ENCODE data around the gene SCLY. TPM values are rescaled to one million over a fixed set of nuclear protein-coding genes. Genes with fewer than 3 reads are reported as not detected.
A peak's percentile ranks its signal among the peaks of the same experiment; 100 is the strongest.

SCLY gene
- total and polyA plus RNA-seq, 2 experiments from 2014 or later = 16.6 to 25.2 TPM

GRCh38 chr2:238127165-238128060 lies 66.6 kb downstream of the SCLY start:
- Histone ChIP-seq H3K9me3 (ENCODE audit: low read depth) (no peaks in the 10 kb centered on the region), H3K27me3 (no peaks in the 10 kb centered on the region), H3K4me3 (no peak overlapping the region), H3K27ac (no peak overlapping the region), H3K36me3 (no peaks in the 10 kb centered on the region), H3K4me1 (ENCODE audit: low read depth) (peaks cover 7% of the 10 kb centered on the region)
- peak; percentile 52 to 74 for DNase-seq (ENCODE audit: low read depth in 1 of 2, low spot score in 1 of 2)
- TF ChIP-seq CTCF (IDR thresholded peaks at IDR 0.05; ENCODE audit: low read depth, low read length) = peak; percentile 15

- no peak for DNase-seq (ENCODE audit: low read depth in 1 of 2, low spot score in 1 of 2)
- no peaks in the 10 kb centered on the region for H3K27me3 ChIP-seq
- TF ChIP-seq CTCF (IDR thresholded peaks at IDR 0.05; ENCODE audit: low read depth, low read length) = no peak
- no peaks in the 10 kb centered on the region for H3K36me3 ChIP-seq
- H3K27ac ChIP-seq = no peak overlapping the region
- H3K4me1 ChIP-seq (ENCODE audit: low read depth) = peaks cover 7% of the 10 kb centered on the region
- no peaks in the 10 kb centered on the region for H3K9me3 ChIP-seq (ENCODE audit: low read depth)
- H3K4me3 ChIP-seq = no peak overlapping the region
Observed at GRCh38 chr2:238128061-238128440, 67.2 kb downstream of the SCLY start.

GRCh38 chr2:238128534-238129001 lies 67.8 kb downstream of the SCLY start:
- no peaks in the 10 kb centered on the region for H3K27me3 ChIP-seq
- no peak for DNase-seq (ENCODE audit: low read depth in 1 of 2, low spot score in 1 of 2)
- no peak overlapping the region for H3K4me3 ChIP-seq

GRCh38 chr2:238129166-238130010 lies 68.6 kb downstream of the SCLY start:
- Histone ChIP-seq H3K9me3 (ENCODE audit: low read depth) (no peaks in the 10 kb centered on the region), H3K4me1 (ENCODE audit: low read depth) (peaks cover 11% of the 10 kb centered on the region), H3K27ac (no peak overlapping the region), H3K36me3 (no peaks in the 10 kb centered on the region), H3K27me3 (no peaks in the 10 kb centered on the region), H3K4me3 (no peak overlapping the region)
- TF ChIP-seq CTCF (IDR thresholded peaks at IDR 0.05; ENCODE audit: low read depth, low read length) = no peak
- DNase-seq (ENCODE audit: low read depth in 1 of 2, low spot score in 1 of 2) = no peak

More at GRCh38 chr2:238128534-238129001, 67.8 kb downstream of the SCLY start:
- Histone ChIP-seq H3K4me1 (ENCODE audit: low read depth) (peaks cover 7% of the 10 kb centered on the region), H3K9me3 (ENCODE audit: low read depth) (no peaks in the 10 kb centered on the region), H3K27ac (no peak overlapping the region), H3K36me3 (no peaks in the 10 kb centered on the region)
- TF ChIP-seq CTCF (IDR thresholded peaks at IDR 0.05; ENCODE audit: low read depth, low read length) = no peak

- no peaks in the 10 kb centered on the region for H3K9me3 ChIP-seq (ENCODE audit: low read depth)
Observed at GRCh38 chr2:238130111-238130695, 69.4 kb downstream of the SCLY start.

More at GRCh38 chr2:238130111-238130695, 69.4 kb downstream of the SCLY start:
- Histone ChIP-seq H3K27me3 (no peaks in the 10 kb centered on the region), H3K36me3 (no peaks in the 10 kb centered on the region), H3K4me3 (no peak overlapping the region), H3K4me1 (ENCODE audit: low read depth) (peaks cover 11% of the 10 kb centered on the region), H3K27ac (no peak overlapping the region)
- TF ChIP-seq CTCF (IDR thresholded peaks at IDR 0.05; ENCODE audit: low read depth, low read length) = no peak
- no peak for DNase-seq (ENCODE audit: low read depth in 1 of 2, low spot score in 1 of 2)
